Measurements from ENCODE around the gene ZNF606. TPM values are rescaled to one million over a fixed set of nuclear protein-coding genes. Genes with fewer than 3 reads are reported as not detected.

The ZNF606 gene
- total and polyA plus RNA-seq, 2 donors (not counting 3 experiments of a cell fraction or from before 2014, with no cell fraction given): 4.6 to 10.8 TPM

- no peak overlapping the region for H2AFZ ChIP-seq (ENCODE audit: low read depth, low read length)
- H3K27ac ChIP-seq (ENCODE audit: insufficient read depth, low read depth, low read length): no peak overlapping the region
- ChIA-PET CTCF (no interaction called here), POLR2A (no interaction called here)
- no peaks in the 10 kb centered on the region for H3K9me1 ChIP-seq (replicated peaks; ENCODE audit: control insufficient read depth, extremely low read depth, insufficient read depth, low read length)
- H3K27me3 ChIP-seq (ENCODE audit: control insufficient read depth in 2 of 2, insufficient read depth in 2 of 2, low read length in 2 of 2): no peaks in the 10 kb centered on the region
- H3K4me2 ChIP-seq (ENCODE audit: insufficient read depth, low read length): peak overlapping the region; percentile 62
- FAIRE-seq: no peak
- BruUV-seq (replicated peaks): no TSS peak
- H3K9ac ChIP-seq (replicated peaks; ENCODE audit: extremely low read depth, insufficient read depth, low read length): no peak overlapping the region
- H3K4me3 ChIP-seq (replicated peaks in 1 of 3; ENCODE audit: insufficient read depth in 1 of 3, low read depth in 1 of 3, low read length in 3 of 3): peak overlapping the region in 1 of 3 experiments; percentile 53
- TF ChIP-seq FOS (IDR thresholded peaks at IDR 0.05; ENCODE audit: borderline replicate concordance, insufficient read depth, low read length) (no peak), EZH2 (IDR thresholded peaks at IDR 0.05; ENCODE audit: borderline replicate concordance, low read depth, low read length, severe bottlenecking) (no peak), POLR2AphosphoS5 (IDR thresholded peaks at IDR 0.05; ENCODE audit: insufficient read depth, low read depth, low read length) (no peak), GATA2 (IDR thresholded peaks at IDR 0.05; ENCODE audit: insufficient read depth, insufficient read length, low read depth, low read length) (no peak), JUN (IDR thresholded peaks at IDR 0.05; ENCODE audit: borderline replicate concordance, insufficient read depth, insufficient read length, low read depth) (no peak), MAX (IDR thresholded peaks at IDR 0.05; ENCODE audit: insufficient read depth, insufficient read length) (no peak), MYC (IDR thresholded peaks at IDR 0.05; ENCODE audit: low read depth, low read length) (no peak), CTCF (IDR thresholded peaks at IDR 0.05; ENCODE audit: extremely low read depth in 1 of 2, insufficient read depth in 1 of 2, low read depth in 1 of 2, low read length in 2 of 2) (no peak), POLR2A (IDR thresholded peaks at IDR 0.05; ENCODE audit: low read depth, low read length) (no peak)
- H3K4me1 ChIP-seq (ENCODE audit: control insufficient read depth, extremely low read depth, insufficient read depth, low read length): peaks cover 5% of the 10 kb centered on the region
- DNase-seq (ENCODE audit: low read depth, low spot score): no peak
- intact Hi-C loops (cut with micrococcal nuclease) (loop anchor here (10.0 kb wide), 1 partner anchor 208 kb away; the partner anchor contains the start of gene ZNF329), dilution Hi-C loops (cut with MboI; ENCODE audit: extremely low pct_ligation_motif_present, low sequenced_read_pairs) (no loop called here)
- peaks cover 0 to 15% of the 10 kb centered on the region in 2 experiments for H3K36me3 ChIP-seq (ENCODE audit: control insufficient read depth in 2 of 2, extremely low read depth in 1 of 2, insufficient read depth in 2 of 2, low read length in 2 of 2)
- H3K79me2 ChIP-seq (ENCODE audit: control insufficient read depth, insufficient read depth, low read length): no peaks in the 10 kb centered on the region
- peaks cover 2% of the 10 kb centered on the region for H4K20me1 ChIP-seq (replicated peaks; ENCODE audit: control insufficient read depth, extremely low read depth, insufficient read depth, low read length)
- peaks cover 14% of the 10 kb centered on the region for H3K9me3 ChIP-seq (replicated peaks; ENCODE audit: control insufficient read depth, insufficient read depth, low read length)
Observed at GRCh38 chr19:57946316-57946715, 56.3 kb downstream of the ZNF606 start.
